ENCODE measurements around the gene MMEL1.

DNA sequence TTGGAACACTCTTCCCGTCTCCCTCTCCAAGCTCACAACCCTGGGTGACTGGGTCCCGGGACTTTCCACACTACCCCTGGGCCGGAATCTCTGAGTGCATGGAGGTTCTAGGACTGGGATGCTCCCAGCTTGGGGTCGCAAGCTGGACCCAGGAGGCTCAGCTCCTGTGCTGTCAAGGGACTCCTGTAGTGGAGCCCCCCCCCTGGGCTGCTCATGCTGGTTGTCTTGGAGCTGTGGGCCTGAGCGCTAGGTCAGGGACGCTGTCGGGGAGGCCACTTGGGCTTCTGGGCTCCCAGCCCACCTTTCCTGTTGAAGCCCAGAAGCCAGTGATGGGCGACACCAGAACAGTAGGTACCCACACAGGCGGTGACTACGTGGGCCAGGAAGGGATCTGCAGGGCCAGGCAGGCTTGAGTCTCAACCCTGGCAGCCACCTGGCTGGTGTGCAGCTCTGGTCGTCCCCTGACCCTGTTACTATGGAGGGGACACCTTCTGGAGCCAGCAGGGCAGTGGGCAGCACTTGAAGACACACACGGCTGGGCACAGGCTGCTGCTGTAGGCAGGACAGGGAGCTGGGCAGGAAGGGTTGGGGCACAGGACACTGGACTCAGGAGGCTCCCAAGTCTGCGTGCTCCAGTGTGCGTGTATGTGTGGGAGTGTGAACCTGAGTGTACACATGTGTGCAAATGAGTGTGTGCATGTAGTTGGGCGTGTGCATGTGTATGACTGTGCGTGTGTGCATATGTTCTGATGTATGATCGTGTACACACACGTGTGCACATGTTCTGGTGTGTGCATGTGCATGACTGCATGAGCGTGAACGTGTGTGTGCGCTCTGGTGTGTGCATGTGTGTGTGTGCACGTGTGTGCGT, 3.0 kb downstream of the MMEL1 start:
- TF ChIP-seq CTCF (IDR thresholded peaks at IDR 0.05): no peak
- TF ChIP-seq POLR2A (IDR thresholded peaks at IDR 0.05): no peak
- no peak for TF ChIP-seq POLR2AphosphoS5 (IDR thresholded peaks at IDR 0.05)

Data from suprapubic skin (tissue), 4 donors.